Thyroid gland (tissue), 4 donors: ENCODE results near the gene MTHFD1L. TPM values are rescaled to one million over a fixed set of nuclear protein-coding genes. Genes with fewer than 3 reads are reported as not detected.

Source experiments
- DNase-seq, 2 donors: peaks; one replicate each; pipeline ENCODE4 v3.0.0-alpha.2; 2019
- H3K27ac ChIP-seq, 3 donors: fragments of 200-600 bp; sonication (generic); 1 replicate in 2 of 3; 2 replicates in 1 of 3; pipeline ENCODE4 v1.5.1; 2016 to 2019; ENCODE audit warnings: mild to moderate bottlenecking in 1 of 3, moderate library complexity in 1 of 3
- H3K27me3 ChIP-seq: fragments of 200-600 bp; sonication (generic); one replicate; pipeline ENCODE4 v1.5.1; 2019
- H3K36me3 ChIP-seq, 2 donors: fragments of 200-600 bp; sonication (generic); one replicate each; pipeline ENCODE4 v1.5.1; 2016 to 2019
- H3K4me1 ChIP-seq, 2 donors: fragments of 200-600 bp; sonication (generic); one replicate each; pipeline ENCODE4 v1.5.1; 2017 to 2019
- H3K4me3 ChIP-seq, 3 donors: fragments of 200-600 bp; sonication (generic); replicated peaks in 1 of 3; 1 replicate in 2 of 3; 2 replicates in 1 of 3; pipeline ENCODE4 v1.5.1; 2016; ENCODE audit warnings: mild to moderate bottlenecking in 1 of 3
- H3K9me3 ChIP-seq: fragments of 200-600 bp; sonication (generic); one replicate; pipeline ENCODE4 v1.5.1; 2017
- CTCF ChIP-seq, 6 experiments: fragments of 200-600 bp in 3 of 6; fragments of 450-650 bp in 3 of 6; sonication (generic) in 3 of 6; IDR thresholded peaks; one replicate each; pipeline ENCODE4 v1.5.1; 2016 to 2019; ENCODE audit warnings: antibody characterized with exemption in 6 of 6, mild to moderate bottlenecking in 2 of 6, inconsistent platforms in 1 of 6, moderate library complexity in 1 of 6
- POLR2A ChIP-seq, 2 donors: fragments of 450-650 bp; IDR thresholded peaks; one replicate each; pipeline ENCODE4 v1.6.1; 2017; ENCODE audit warnings: antibody characterized with exemption in 2 of 2, mild to moderate bottlenecking in 2 of 2, moderate library complexity in 1 of 2
- WGBS, 2 donors: methylation state at CpG; one replicate each; pipeline ENCODE4 v1.1.5; 2017; 5-methylcytosine and 5-hydroxymethylcytosine counted together
- intact Hi-C: fragments of 100-400 bp; cut with DNase I; formaldehyde crosslinking; loops from one replicate; pipeline ENCODE4 v1.15.1; 2023
- total RNA-seq, 4 donors: library from RNA; depleted of rRNA; stranded (reverse); fragments of >200 nt; gene quantifications; one replicate each; pipeline ENCODE4 v1.2.3, GENCODE V29; 2016

Gene MTHFD1L
- total RNA-seq, 4 donors from 2014 or later, result 8.7 to 14.6 (median 11.0) TPM

- no peaks in the 10 kb centered on the region for H3K36me3 ChIP-seq
- TF ChIP-seq CTCF (IDR thresholded peaks at IDR 0.05) (no peak), POLR2A (IDR thresholded peaks at IDR 0.05) (no peak)
- intact Hi-C loops, result no loop called here
- no peak for DNase-seq
- H3K27ac ChIP-seq, result no peak overlapping the region
- H3K27me3 ChIP-seq, result no peaks in the 10 kb centered on the region
- H3K9me3 ChIP-seq, result no peaks in the 10 kb centered on the region
- WGBS, 2 donors, result 80 to 94% methylated on average over 2 of the region's 2 CpGs
- H3K4me3 ChIP-seq, result no peak overlapping the region
- H3K4me1 ChIP-seq, result peaks cover 7 to 20% of the 10 kb centered on the region in 2 donors
Measured at GRCh38 chr6:150899231-150899630, 33.7 kb downstream of the MTHFD1L start.

DNA sequence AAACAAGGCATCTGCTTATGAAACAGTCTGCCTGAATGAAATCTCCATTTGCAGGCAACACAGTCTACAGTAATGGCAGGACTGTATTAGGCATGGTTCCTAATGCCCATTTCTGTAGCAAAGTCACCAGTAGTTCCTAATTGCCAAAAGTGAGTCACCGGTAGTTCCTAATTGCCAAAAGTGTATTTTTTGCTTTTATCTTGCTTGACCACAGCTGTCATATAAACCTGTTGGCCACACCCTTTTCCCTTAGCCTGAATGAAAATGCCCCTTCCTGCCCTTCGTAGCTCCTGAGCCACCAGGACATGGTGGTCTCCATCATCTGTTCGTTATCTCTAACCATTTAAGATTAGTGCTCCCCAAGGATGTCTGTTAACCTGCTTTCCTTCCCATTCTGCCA is 34.5 kb downstream of the MTHFD1L start:
- Histone ChIP-seq H3K27ac (no peak overlapping the region), H3K4me1 (peaks cover 7 to 16% of the 10 kb centered on the region in 2 donors), H3K4me3 (no peak overlapping the region), H3K36me3 (no peaks in the 10 kb centered on the region), H3K27me3 (no peaks in the 10 kb centered on the region), H3K9me3 (no peaks in the 10 kb centered on the region)
- DNase-seq, result no peak
- WGBS, 2 donors, result 91% methylated on average over 3 of the region's 3 CpGs
- TF ChIP-seq POLR2A (IDR thresholded peaks at IDR 0.05) (no peak), CTCF (IDR thresholded peaks at IDR 0.05) (no peak)
- intact Hi-C loops, result no loop called here

DNA sequence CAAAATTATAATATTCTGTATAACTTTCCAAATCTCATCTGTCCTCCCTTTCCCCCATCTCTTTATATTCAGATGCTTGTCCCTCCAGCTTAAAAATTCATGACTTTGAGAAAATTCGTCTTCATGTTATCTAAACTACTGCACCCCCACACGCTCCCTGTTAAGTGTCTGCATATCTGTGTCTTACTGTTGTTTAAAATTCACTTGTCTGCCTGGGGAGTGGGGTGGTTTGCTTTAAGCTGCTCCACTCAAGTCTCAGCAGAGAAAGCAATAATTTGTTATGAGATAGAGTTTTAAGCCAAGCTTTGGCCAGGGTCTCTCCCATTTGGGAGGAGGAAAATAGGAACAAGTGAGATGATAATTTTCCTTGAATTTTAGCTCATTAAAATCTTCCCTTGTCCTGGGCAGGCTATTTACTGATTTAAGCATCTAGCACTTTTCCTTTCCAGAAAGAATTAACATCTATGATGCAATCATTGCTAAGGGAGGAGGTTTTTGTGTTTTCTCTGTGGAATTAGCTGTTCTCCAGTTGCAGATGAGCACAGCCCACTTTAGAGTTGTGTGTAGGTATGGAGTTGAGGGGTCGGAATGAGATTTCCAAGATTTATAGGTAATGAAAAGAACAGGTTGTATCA is 36.8 kb downstream of the MTHFD1L start:
- intact Hi-C loops, result no loop called here
- H3K27ac ChIP-seq, result no peak overlapping the region
- 64 to 67% methylated on average over 3 of the region's 3 CpGs for WGBS, 2 donors

DNA sequence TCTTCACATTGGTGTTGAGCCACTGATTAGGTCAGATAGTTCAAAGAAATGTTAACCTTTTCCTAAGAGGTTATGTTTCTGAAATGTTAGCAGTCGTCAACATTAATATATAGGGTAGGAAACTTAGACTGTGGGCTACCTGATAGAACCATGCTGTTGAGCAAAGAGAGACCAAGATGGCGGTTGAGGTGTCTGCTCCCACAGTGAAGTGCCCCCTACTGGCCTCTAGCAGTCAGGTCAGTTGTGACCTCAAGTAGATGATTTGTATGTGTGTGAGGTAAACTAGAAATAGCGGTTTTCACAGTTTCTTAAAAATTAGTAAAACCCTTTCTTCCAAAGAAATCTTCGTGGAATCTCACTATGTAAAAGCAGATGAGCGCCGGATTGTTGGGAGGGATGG is 40.3 kb downstream of the MTHFD1L start:
- Histone ChIP-seq H3K4me3 (no peak overlapping the region), H3K4me1 (peaks cover 15 to 19% of the 10 kb centered on the region in 2 donors), H3K9me3 (no peaks in the 10 kb centered on the region), H3K27ac (no peak overlapping the region), H3K27me3 (no peaks in the 10 kb centered on the region), H3K36me3 (no peaks in the 10 kb centered on the region)
- 96 to 98% methylated on average over 6 of the region's 6 CpGs for WGBS, 2 donors
- intact Hi-C loops, result no loop called here
- no peak for DNase-seq
- no peak for TF ChIP-seq POLR2A (IDR thresholded peaks at IDR 0.05)
- no peak for TF ChIP-seq CTCF (IDR thresholded peaks at IDR 0.05)

More for the DNA sequence above, 36.8 kb downstream of the MTHFD1L start:
- Histone ChIP-seq H3K36me3 (no peaks in the 10 kb centered on the region), H3K4me3 (no peak overlapping the region), H3K9me3 (no peaks in the 10 kb centered on the region), H3K27me3 (no peaks in the 10 kb centered on the region), H3K4me1 (peaks cover 7 to 15% of the 10 kb centered on the region in 2 donors)
- no peak for DNase-seq
- TF ChIP-seq CTCF (IDR thresholded peaks at IDR 0.05), result no peak
- TF ChIP-seq POLR2A (IDR thresholded peaks at IDR 0.05), result no peak

- Histone ChIP-seq H3K36me3 (no peaks in the 10 kb centered on the region), H3K27me3 (no peaks in the 10 kb centered on the region), H3K27ac (peak overlapping the region in 1 of 3 donors; percentile 29), H3K4me3 (no peak overlapping the region), H3K9me3 (no peaks in the 10 kb centered on the region), H3K4me1 (peaks cover 15 to 19% of the 10 kb centered on the region in 2 donors)
- no peak for DNase-seq
- intact Hi-C loops, result no loop called here
- 42 to 64% methylated on average over 1 of the region's 1 CpG for WGBS, 2 donors
- no peak for TF ChIP-seq POLR2A (IDR thresholded peaks at IDR 0.05)
- TF ChIP-seq CTCF (IDR thresholded peaks at IDR 0.05), result no peak
Measured at GRCh38 chr6:150906641-150907326, 41.3 kb downstream of the MTHFD1L start.
